Measurements from ENCODE around the gene C16orf95.

- no peak for TF ChIP-seq ZNF384 (IDR thresholded peaks at IDR 0.05)
- TF ChIP-seq LEF1 (IDR thresholded peaks at IDR 0.05; ENCODE audit: borderline replicate concordance): no peak
- TF ChIP-seq SP1 (IDR thresholded peaks at IDR 0.05): no peak
- no peak for TF ChIP-seq FOXK2 (IDR thresholded peaks at IDR 0.05)
- no peak for TF ChIP-seq BHLHE40 (IDR thresholded peaks at IDR 0.05; ENCODE audit: borderline replicate concordance)
Measured at GRCh38 chr16:87339086-87339723, 22.0 kb upstream of the C16orf95 start.

Measured in HEK293T (cell line).